ENCODE data around the gene SEMA5A. TPM values are rescaled to one million over a fixed set of nuclear protein-coding genes. Genes with fewer than 3 reads are reported as not detected.

Gene SEMA5A
- total and polyA plus RNA-seq, 2 of the 13 experiments (the other 11 are each of a cell fraction or from before 2014, with no cell fraction given), result 0.01 TPM; not detected in 1

- H3K9me3 ChIP-seq (ENCODE audit: low read length), result peaks cover 33% of the 10 kb centered on the region; the same call in 1 of the 2 replicates
- intact Hi-C loops (cut with micrococcal nuclease; ENCODE audit: unreplicated experiment) (no loop called here), in situ Hi-C loops (cut with HindIII; ENCODE audit: extremely low pct_ligation_motif_present, low pct_unique_long_range_greater_than_20kb) (no loop called here)
- H2AFZ ChIP-seq (ENCODE audit: low read length), result no peak overlapping the region
- FAIRE-seq (no peak), DNase-seq (ENCODE audit: low spot score) (no peak), ATAC-seq (no peak)
- CTCF ChIA-PET (ENCODE audit: low intra/inter-chr PET ratio, low total read pairs), result no interaction called here
- H3K4me2 ChIP-seq (ENCODE audit: low read depth, low read length), result no peak overlapping the region
- TF ChIP-seq TBX2 (CRISPR knock-in tag; IDR thresholded peaks at IDR 0.05; ENCODE audit: borderline replicate concordance) (no peak), ZNF382 (CRISPR knock-in tag; IDR thresholded peaks at IDR 0.05; ENCODE audit: borderline replicate concordance) (no peak), ZFP62 (CRISPR knock-in tag; IDR thresholded peaks at IDR 0.05) (no peak), CREBL2 (CRISPR knock-in tag; IDR thresholded peaks at IDR 0.05; ENCODE audit: borderline replicate concordance) (no peak), HNRNPLL (IDR thresholded peaks at IDR 0.05; ENCODE audit: low read depth, low read length, poor library complexity, severe bottlenecking) (no peak), ZSCAN31 (CRISPR knock-in tag; IDR thresholded peaks at IDR 0.05; ENCODE audit: low read depth) (no peak), CEBPB (IDR thresholded peaks at IDR 0.05; ENCODE audit: borderline replicate concordance, low read depth, low read length) (no peak), NFE2L1 (CRISPR knock-in tag; IDR thresholded peaks at IDR 0.05; ENCODE audit: borderline replicate concordance) (no peak), KAT2B (IDR thresholded peaks at IDR 0.05; ENCODE audit: borderline replicate concordance, low read depth, low read length) (no peak), ZNF317 (CRISPR knock-in tag; IDR thresholded peaks at IDR 0.05) (no peak), ZNF788 (CRISPR knock-in tag; IDR thresholded peaks at IDR 0.05; ENCODE audit: borderline replicate concordance) (no peak), MAFK (conservative IDR thresholded peaks at IDR 0.05 in 1 of 2, IDR thresholded peaks at IDR 0.05 in 1 of 2; ENCODE audit: low read length in 2 of 2) (no peak), NFYB (CRISPR knock-in tag; IDR thresholded peaks at IDR 0.05) (no peak), ZNF83 (CRISPR knock-in tag; IDR thresholded peaks at IDR 0.05; ENCODE audit: borderline replicate concordance) (no peak)
- TF ChIP-seq, protein P1, sequence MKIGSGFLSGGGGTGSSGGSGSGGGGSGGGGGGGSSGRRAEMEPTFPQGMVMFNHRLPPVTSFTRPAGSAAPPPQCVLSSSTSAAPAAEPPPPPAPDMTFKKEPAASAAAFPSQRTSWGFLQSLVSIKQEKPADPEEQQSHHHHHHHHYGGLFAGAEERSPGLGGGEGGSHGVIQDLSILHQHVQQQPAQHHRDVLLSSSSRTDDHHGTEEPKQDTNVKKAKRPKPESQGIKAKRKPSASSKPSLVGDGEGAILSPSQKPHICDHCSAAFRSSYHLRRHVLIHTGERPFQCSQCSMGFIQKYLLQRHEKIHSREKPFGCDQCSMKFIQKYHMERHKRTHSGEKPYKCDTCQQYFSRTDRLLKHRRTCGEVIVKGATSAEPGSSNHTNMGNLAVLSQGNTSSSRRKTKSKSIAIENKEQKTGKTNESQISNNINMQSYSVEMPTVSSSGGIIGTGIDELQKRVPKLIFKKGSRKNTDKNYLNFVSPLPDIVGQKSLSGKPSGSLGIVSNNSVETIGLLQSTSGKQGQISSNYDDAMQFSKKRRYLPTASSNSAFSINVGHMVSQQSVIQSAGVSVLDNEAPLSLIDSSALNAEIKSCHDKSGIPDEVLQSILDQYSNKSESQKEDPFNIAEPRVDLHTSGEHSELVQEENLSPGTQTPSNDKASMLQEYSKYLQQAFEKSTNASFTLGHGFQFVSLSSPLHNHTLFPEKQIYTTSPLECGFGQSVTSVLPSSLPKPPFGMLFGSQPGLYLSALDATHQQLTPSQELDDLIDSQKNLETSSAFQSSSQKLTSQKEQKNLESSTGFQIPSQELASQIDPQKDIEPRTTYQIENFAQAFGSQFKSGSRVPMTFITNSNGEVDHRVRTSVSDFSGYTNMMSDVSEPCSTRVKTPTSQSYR (CRISPR knock-in tag; IDR thresholded peaks at IDR 0.05; ENCODE audit: borderline replicate concordance), result no peak
- no peaks in the 10 kb centered on the region for H3K36me3 ChIP-seq (replicated peaks in 1 of 2; ENCODE audit: control insufficient read depth in 1 of 2, insufficient read depth in 2 of 2, low read length in 2 of 2)
- H3K4me1 ChIP-seq (ENCODE audit: insufficient read depth, low read length), result no peaks in the 10 kb centered on the region
- POLR2A ChIA-PET, result no interaction called here
- BruUV-seq (replicated peaks), result no TSS peak
- no peaks in the 10 kb centered on the region for H3K79me2 ChIP-seq (ENCODE audit: insufficient read depth, low read length)
- no peak overlapping the region for H3K9ac ChIP-seq (ENCODE audit: insufficient read depth, low read depth, low read length)
- no peaks in the 10 kb centered on the region for H3K27me3 ChIP-seq (ENCODE audit: control insufficient read depth in 1 of 2, insufficient read depth in 2 of 2, low read length in 2 of 2)
- H3K27ac ChIP-seq (ENCODE audit: extremely low read length, insufficient read depth, low read length), result no peak overlapping the region
- no peaks in the 10 kb centered on the region for H4K20me1 ChIP-seq (ENCODE audit: insufficient read depth, low read length)
- H3K4me3 ChIP-seq (replicated peaks in 1 of 3; ENCODE audit: insufficient read depth in 1 of 3, low read depth in 2 of 3, low read length in 3 of 3), result no peak overlapping the region
- WGBS (ENCODE audit: low lambda C conversion rate), result 0% methylated on average over 3 of the region's 3 CpGs
These were observed 420.0 kb downstream of the SEMA5A start for GRCh38 chr5:9125852-9126251.
